ENCODE measurements around the gene MYCBP2.
"Not testable (repeated sequence)": the region's sequence is repeated elsewhere in the genome, so short reads cannot be mapped to it uniquely, and the experiment has no call there.

Gene MYCBP2

GRCh38 chr13:77335543-77335942 lies 8.6 kb upstream of the MYCBP2 start:
- no peak for DNase-seq (ENCODE audit: low read depth)

- no peak for DNase-seq (ENCODE audit: low read depth)
Measured at GRCh38 chr13:77333594-77333993, 6.7 kb upstream of the MYCBP2 start.

GRCh38 chr13:77331421-77331820 lies 4.5 kb upstream of the MYCBP2 start:
- DNase-seq (ENCODE audit: low read depth), result no peak

GRCh38 chr13:77329911-77330584 lies 3.2 kb upstream of the MYCBP2 start:
- DNase-seq (ENCODE audit: low read depth), result no peak

- peak; percentile 70 for DNase-seq (ENCODE audit: low read depth)
Measured at GRCh38 chr13:77329133-77329910, 2.4 kb upstream of the MYCBP2 start.

GRCh38 chr13:77328819-77329132 lies 1.9 kb upstream of the MYCBP2 start:
- no peak for DNase-seq (ENCODE audit: low read depth)

- no peak for DNase-seq (ENCODE audit: low read depth)
Measured at GRCh38 chr13:77325371-77325980, 1.4 kb downstream of the MYCBP2 start.

GRCh38 chr13:77323858-77324257 lies 3.0 kb downstream of the MYCBP2 start:
- DNase-seq (ENCODE audit: low read depth), result no peak

GRCh38 chr13:77319536-77319935 lies 7.4 kb downstream of the MYCBP2 start:
- DNase-seq (ENCODE audit: low read depth), result no peak

GRCh38 chr13:77318741-77319140 lies 8.2 kb downstream of the MYCBP2 start:
- DNase-seq (ENCODE audit: low read depth), result no peak

- no peak for DNase-seq (ENCODE audit: low read depth)
Measured at GRCh38 chr13:77316430-77316829, 10.5 kb downstream of the MYCBP2 start.

- not testable (repeated sequence) for DNase-seq (ENCODE audit: low read depth)
Measured at GRCh38 chr13:77315509-77315908, 11.4 kb downstream of the MYCBP2 start.

GRCh38 chr13:77313923-77314322 lies 13.0 kb downstream of the MYCBP2 start:
- DNase-seq (ENCODE audit: low read depth), result no peak

- DNase-seq (ENCODE audit: low read depth), result no peak
Measured at GRCh38 chr13:77312311-77312710, 14.6 kb downstream of the MYCBP2 start.

- DNase-seq (ENCODE audit: low read depth), result no peak
Measured at GRCh38 chr13:77310579-77311279, 16.2 kb downstream of the MYCBP2 start.

- no peak for DNase-seq (ENCODE audit: low read depth)
Measured at GRCh38 chr13:77310161-77310560, 16.7 kb downstream of the MYCBP2 start.

- no peak for DNase-seq (ENCODE audit: low read depth)
Measured at GRCh38 chr13:77309254-77309653, 17.6 kb downstream of the MYCBP2 start.

- DNase-seq (ENCODE audit: low read depth), result no peak
Measured at GRCh38 chr13:77306458-77306857, 20.4 kb downstream of the MYCBP2 start.

- DNase-seq (ENCODE audit: low read depth), result no peak
Measured at GRCh38 chr13:77305266-77305665, 21.6 kb downstream of the MYCBP2 start.

GRCh38 chr13:77300176-77301037 lies 26.5 kb downstream of the MYCBP2 start:
- DNase-seq (ENCODE audit: low read depth), result no peak

- no peak for DNase-seq (ENCODE audit: low read depth)
Measured at GRCh38 chr13:77299587-77299986, 27.3 kb downstream of the MYCBP2 start.

GRCh38 chr13:77298426-77298825 lies 28.5 kb downstream of the MYCBP2 start:
- DNase-seq (ENCODE audit: low read depth), result no peak

All from activated T-cell treated with anti-CD3 and anti-CD28 coated beads for 1 hour (primary cell).